B cell (primary cell): Measurements from ENCODE around the gene S100A12. TPM values are rescaled to one million over a fixed set of nuclear protein-coding genes. Genes with fewer than 3 reads are reported as not detected.
A peak's percentile ranks its signal among the peaks of the same experiment; 100 is the strongest.

Source experiments
- ATAC-seq: fragments of 200-7000 bp; cut with Tn5 transposase; one replicate; pipeline ENCODE4 v1.10.0; 2021; ENCODE audit warnings: low read depth, mild to moderate bottlenecking, moderate number of reproducible peaks, moderate library complexity
- CTCF ChIA-PET: fragments of 350-600 bp; sonication (Branson Sonifier 250); formaldehyde crosslinking; loops from one replicate; lab custom pipeline; 2021; ENCODE audit warnings: antibody characterized with exemption, inconsistent platforms; lab: Charles Lee
- POLR2A ChIA-PET: fragments of 350-600 bp; sonication (Branson Sonifier 250); formaldehyde crosslinking; loops from one replicate; lab custom pipeline; 2021; ENCODE audit warnings: antibody characterized with exemption; lab: Charles Lee
- DNase-seq: peaks from one replicate; pipeline ENCODE4 v3.0.0; 2013
- H2AFZ ChIP-seq: 2 replicates; pipeline ENCODE4 v1.6.1; 2012; ENCODE audit warnings: mild to moderate bottlenecking, low read depth, low read length; ENCODE audit not compliant: insufficient read depth, poor library complexity, severe bottlenecking
- H3K27ac ChIP-seq, 2 donors: 1 replicate in 1 of 2; 2 replicates in 1 of 2; pipeline ENCODE4 v1.5.1; 2012 to 2013; ENCODE audit warnings: low read length in 2 of 2, mild to moderate bottlenecking in 2 of 2, moderate library complexity in 1 of 2
- H3K27me3 ChIP-seq, 4 experiments: fragments of 200-600 bp in 1 of 4; sonication (generic) in 1 of 4; replicated peaks in 1 of 4; 1 replicate in 2 of 4; 2 replicates in 2 of 4; pipeline versions ENCODE4 v1.6.1 to v1.7.0; 2013 to 2016; ENCODE audit warnings: low read length in 3 of 4, mild to moderate bottlenecking in 2 of 4, mixed read lengths in 1 of 4, moderate library complexity in 1 of 4; ENCODE audit not compliant: insufficient read depth in 4 of 4, control insufficient read depth in 3 of 4; ENCODE audit errors: control extremely low read depth in 1 of 4
- H3K36me3 ChIP-seq, 2 experiments: replicated peaks in 1 of 2; 1 replicate in 1 of 2; 2 replicates in 1 of 2; pipeline versions ENCODE4 v1.6.1 to v1.7.1; 2013; ENCODE audit warnings: low read length in 1 of 2; ENCODE audit not compliant: insufficient read depth in 2 of 2, control insufficient read depth in 1 of 2; ENCODE audit errors: control extremely low read depth in 1 of 2, extremely low read depth in 1 of 2
- H3K4me1 ChIP-seq, 2 donors: fragments of 200-600 bp in 1 of 2; sonication (generic) in 1 of 2; 1 replicate in 1 of 2; 2 replicates in 1 of 2; pipeline versions ENCODE4 v1.5.1 to v1.6.1; 2013 to 2017; ENCODE audit warnings: low read length in 2 of 2; ENCODE audit not compliant: control insufficient read depth in 2 of 2, insufficient read depth in 2 of 2
- H3K4me2 ChIP-seq: replicated peaks from 2 replicates; pipeline ENCODE3; 2012; ENCODE audit warnings: mild to moderate bottlenecking, low read depth, low read length; ENCODE audit not compliant: poor library complexity, severe bottlenecking
- H3K4me3 ChIP-seq, 5 experiments: fragments of 200-600 bp in 1 of 5; sonication (generic) in 1 of 5; 1 replicate in 3 of 5; 2 replicates in 2 of 5; pipeline versions ENCODE4 v1.5.1 to v1.7.0; 2011 to 2016; ENCODE audit warnings: low read length in 4 of 5, mild to moderate bottlenecking in 4 of 5, low read depth in 2 of 5, control low read depth in 1 of 5, moderate library complexity in 1 of 5; ENCODE audit not compliant: insufficient read depth in 1 of 5; ENCODE audit errors: control extremely low read depth in 1 of 5, extremely low read depth in 1 of 5
- H3K79me2 ChIP-seq: fragments of 200-600 bp; sonication (generic); one replicate; pipeline ENCODE4 v1.6.0; 2016; ENCODE audit warnings: low read length; ENCODE audit not compliant: control insufficient read depth, insufficient read depth
- H3K9ac ChIP-seq: fragments of 200-600 bp; sonication (generic); 2 replicates; pipeline ENCODE4 v1.6.1; 2017; ENCODE audit warnings: mild to moderate bottlenecking, low read length, moderate library complexity
- H3K9me3 ChIP-seq, 3 donors: one replicate each; pipeline versions ENCODE4 v1.6.1 to v1.7.1; 2013; ENCODE audit warnings: low read length in 2 of 3; ENCODE audit not compliant: control insufficient read depth in 2 of 3, insufficient read depth in 1 of 3; ENCODE audit errors: control extremely low read depth in 1 of 3
- H4K20me1 ChIP-seq: 2 replicates; pipeline ENCODE4 v1.6.0; 2012; ENCODE audit warnings: mild to moderate bottlenecking, low read length; ENCODE audit not compliant: insufficient read depth, control insufficient read depth, poor library complexity, severe bottlenecking
- H3K27ac Mint-ChIP-seq: one replicate; pipeline ENCODE4 v1.8.0; 2021; ENCODE audit warnings: mixed read lengths
- H3K27me3 Mint-ChIP-seq: one replicate; pipeline ENCODE4 v1.8.0; 2021; ENCODE audit warnings: mixed read lengths
- H3K4me1 Mint-ChIP-seq: one replicate; pipeline ENCODE4 v1.8.0; 2021; ENCODE audit warnings: mixed read lengths
- H3K4me3 Mint-ChIP-seq: one replicate; pipeline ENCODE4 v1.8.0; 2021; ENCODE audit warnings: mixed read lengths
- H3K9me3 Mint-ChIP-seq: one replicate; pipeline ENCODE4 v1.8.0; 2022; ENCODE audit warnings: mixed read lengths; ENCODE audit not compliant: insufficient read depth
- EZH2 ChIP-seq: IDR thresholded peaks from 2 replicates; pipeline ENCODE4 v1.6.1; 2012; ENCODE audit warnings: borderline replicate concordance, low read depth, mild to moderate bottlenecking, moderate library complexity, low read length; ENCODE audit not compliant: insufficient read depth, poor library complexity, severe bottlenecking
- WGBS: methylation state at CpG from one replicate; pipeline ENCODE4 v1.1.5; 2013; ENCODE audit warnings: missing lambda C conversion rate; ENCODE audit not compliant: insufficient coverage; 5-methylcytosine and 5-hydroxymethylcytosine counted together
- intact Hi-C: fragments of 100-400 bp; cut with micrococcal nuclease; formaldehyde crosslinking; loops from one replicate; pipeline ENCODE4 v1.10.0; 2022
- polyA plus RNA-seq: library from polyadenylated mRNA; depleted of rRNA; stranded (reverse); fragments of >200 nt; gene quantifications from 2 replicates; pipeline ENCODE4 v1.2.3, GENCODE V29; 2012
- total RNA-seq, 2 donors: library from RNA; stranded (reverse); fragments of 120-200 nt in 1 of 2; gene quantifications; 1 replicate in 1 of 2; 2 replicates in 1 of 2; pipeline versions ENCODE4 v1.2.3 to v1.2.4, GENCODE V29; 2013 to 2022
- TF ChIP-seq, protein P1 (sequence below): fragments of 200-600 bp; IDR thresholded peaks from one replicate; pipeline ENCODE4 v1.8.0; 2022; ENCODE audit warnings: antibody characterized with exemption, mild to moderate bottlenecking

The S100A12 gene
- total and polyA plus RNA-seq, 2 donors (not counting 1 experiment from before 2014, with no cell fraction given) = 3.4 TPM; not detected in 1

DNA sequence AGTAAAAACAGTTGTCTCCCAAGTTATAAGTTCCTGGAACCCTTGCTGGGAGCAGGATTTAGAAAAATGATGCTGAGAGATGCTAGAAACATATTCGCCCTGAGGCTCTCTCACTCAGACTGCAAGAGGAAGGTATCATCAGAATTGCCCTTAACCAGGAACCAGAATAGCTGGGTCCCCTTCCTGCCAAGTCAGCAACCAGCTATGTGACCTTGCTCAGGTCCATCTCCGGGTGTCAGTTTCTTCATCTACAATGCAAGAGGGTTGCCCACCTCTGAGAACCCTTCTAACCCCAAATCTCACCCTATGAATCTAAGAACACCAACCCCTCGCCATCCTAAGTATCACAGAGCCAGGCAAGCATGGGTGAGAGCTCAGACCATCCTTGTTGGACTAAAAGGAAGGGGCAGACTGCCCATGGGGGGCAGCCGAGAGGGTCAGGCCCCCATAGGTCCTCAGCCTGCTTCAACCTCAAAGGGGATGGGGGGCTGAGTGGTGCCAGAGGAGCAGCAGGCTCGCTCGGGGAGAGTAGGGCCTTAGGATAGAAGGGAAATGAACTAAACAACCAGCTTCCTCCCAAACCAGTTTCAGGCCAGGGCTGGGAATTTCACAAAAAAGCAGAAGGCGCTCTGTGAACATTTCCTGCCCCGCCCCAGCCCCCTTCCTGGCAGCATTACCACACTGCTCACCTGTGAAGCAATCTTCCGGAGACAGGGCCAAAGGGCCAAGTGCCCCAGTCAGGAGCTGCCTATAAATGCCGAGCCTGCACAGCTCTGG lies 18.2 kb downstream of the S100A12 start:
- Mint-ChIP-seq H3K9me3 (no peaks in the 10 kb centered on the region), H3K4me1 (peaks cover 20% of the 10 kb centered on the region), H3K4me3 (no peak overlapping the region), H3K27ac (no peak overlapping the region), H3K27me3 (peaks cover 46% of the 10 kb centered on the region)
- Histone ChIP-seq H3K79me2 (no peaks in the 10 kb centered on the region), H2AFZ (peak overlapping the region; percentile 21), H3K4me2 (peak overlapping the region; percentile 40), H3K4me1 (peaks cover 10 to 12% of the 10 kb centered on the region in 2 donors), H3K36me3 (no peaks in the 10 kb centered on the region), H3K9ac (no peak overlapping the region), H4K20me1 (no peaks in the 10 kb centered on the region), H3K9me3 (no peaks in the 10 kb centered on the region), H3K27ac (no peak overlapping the region), H3K27me3 (peaks cover 0 to 7% (median 2%) of the 10 kb centered on the region in 4 experiments), H3K4me3 (peak overlapping the region in 1 of 5 experiments; percentile 73)
- ChIA-PET CTCF (interaction anchor here (4.9 kb wide), 1 partner anchor 138 kb away, joined by 22 read pairs; no protein-coding TSS in a partner anchor), POLR2A (no interaction called here)
- WGBS = 29% methylated on average over 7 of the region's 10 CpGs
- ATAC-seq = no peak
- TF ChIP-seq, protein P1, sequence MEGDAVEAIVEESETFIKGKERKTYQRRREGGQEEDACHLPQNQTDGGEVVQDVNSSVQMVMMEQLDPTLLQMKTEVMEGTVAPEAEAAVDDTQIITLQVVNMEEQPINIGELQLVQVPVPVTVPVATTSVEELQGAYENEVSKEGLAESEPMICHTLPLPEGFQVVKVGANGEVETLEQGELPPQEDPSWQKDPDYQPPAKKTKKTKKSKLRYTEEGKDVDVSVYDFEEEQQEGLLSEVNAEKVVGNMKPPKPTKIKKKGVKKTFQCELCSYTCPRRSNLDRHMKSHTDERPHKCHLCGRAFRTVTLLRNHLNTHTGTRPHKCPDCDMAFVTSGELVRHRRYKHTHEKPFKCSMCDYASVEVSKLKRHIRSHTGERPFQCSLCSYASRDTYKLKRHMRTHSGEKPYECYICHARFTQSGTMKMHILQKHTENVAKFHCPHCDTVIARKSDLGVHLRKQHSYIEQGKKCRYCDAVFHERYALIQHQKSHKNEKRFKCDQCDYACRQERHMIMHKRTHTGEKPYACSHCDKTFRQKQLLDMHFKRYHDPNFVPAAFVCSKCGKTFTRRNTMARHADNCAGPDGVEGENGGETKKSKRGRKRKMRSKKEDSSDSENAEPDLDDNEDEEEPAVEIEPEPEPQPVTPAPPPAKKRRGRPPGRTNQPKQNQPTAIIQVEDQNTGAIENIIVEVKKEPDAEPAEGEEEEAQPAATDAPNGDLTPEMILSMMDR = no peak
- TF ChIP-seq EZH2 = no peak
- intact Hi-C loops = no loop called here
- DNase-seq = no peak
